Stimulated activated naive B cell treated with anti-CD40 and anti-IgM and Interleukin-4, amounts not matched to agents 10 μg/mL and 1 μg/mL and 100 μg/mL, for 72 hours (primary cell): ENCODE measurements around the gene GSTM4.

Experiments
- ATAC-seq, 2 donors: fragments of 150-1000 bp; cut with Tn5 transposase; replicated peaks; 2 replicates each; pipeline ENCODE4 v1.10.0; 2021; ENCODE audit warnings: moderate library complexity in 1 of 2
- DNase-seq: peaks from one replicate; pipeline ENCODE4 v3.0.0; 2021
- H3K27ac Mint-ChIP-seq: one replicate; pipeline ENCODE4 v1.8.0; 2022; ENCODE audit warnings: mild to moderate bottlenecking, mixed read lengths
- H3K27me3 Mint-ChIP-seq, 2 donors: one replicate each; pipeline ENCODE4 v1.8.0; 2022; ENCODE audit warnings: mixed read lengths in 2 of 2
- H3K36me3 Mint-ChIP-seq, 2 donors: one replicate each; pipeline ENCODE4 v1.8.0; 2022; ENCODE audit warnings: mixed read lengths in 2 of 2, mild to moderate bottlenecking in 1 of 2
- H3K4me1 Mint-ChIP-seq, 2 donors: one replicate each; pipeline ENCODE4 v1.8.0; 2022; ENCODE audit warnings: mixed read lengths in 2 of 2, mild to moderate bottlenecking in 1 of 2
- H3K4me3 Mint-ChIP-seq, 2 donors: one replicate each; pipeline ENCODE4 v1.8.0; 2022; ENCODE audit warnings: mild to moderate bottlenecking in 2 of 2, mixed read lengths in 2 of 2, moderate library complexity in 1 of 2
- H3K9me3 Mint-ChIP-seq, 2 donors: one replicate each; pipeline ENCODE4 v1.8.0; 2022; ENCODE audit warnings: mixed read lengths in 2 of 2, mild to moderate bottlenecking in 1 of 2

The GSTM4 gene

GRCh38 chr1:109639841-109640184, 16.1 kb upstream of the GSTM4 start:
- DNase-seq (no peak), ATAC-seq (peak in 1 of 2 donors; percentile 4)
- Mint-ChIP-seq H3K9me3 (no peaks in the 10 kb centered on the region), H3K27me3 (peaks cover 3 to 17% of the 10 kb centered on the region in 2 donors), H3K27ac (peak overlapping the region; percentile 37), H3K4me1 (peaks cover 22 to 35% of the 10 kb centered on the region in 2 donors), H3K36me3 (no peaks in the 10 kb centered on the region), H3K4me3 (peak overlapping the region in 1 of 2 donors; percentile 10)

- Mint-ChIP-seq H3K9me3 (no peaks in the 10 kb centered on the region), H3K4me3 (peak overlapping the region in 1 of 2 donors; percentile 10), H3K27ac (peak overlapping the region; percentile 37), H3K36me3 (no peaks in the 10 kb centered on the region), H3K4me1 (peaks cover 18 to 30% of the 10 kb centered on the region in 2 donors), H3K27me3 (peaks cover 3 to 17% of the 10 kb centered on the region in 2 donors)
- ATAC-seq = peak; percentile 73 to 79
- peak; percentile 73 for DNase-seq
Observed at GRCh38 chr1:109640285-109640865, 15.5 kb upstream of the GSTM4 start.

- Mint-ChIP-seq H3K9me3 (no peaks in the 10 kb centered on the region), H3K36me3 (no peaks in the 10 kb centered on the region), H3K27me3 (peaks cover 3 to 17% of the 10 kb centered on the region in 2 donors), H3K27ac (no peak overlapping the region), H3K4me3 (no peak overlapping the region), H3K4me1 (peaks cover 17 to 26% of the 10 kb centered on the region in 2 donors)
- no peak for DNase-seq
- no peak for ATAC-seq
Observed at GRCh38 chr1:109641078-109641740, 14.7 kb upstream of the GSTM4 start.

GRCh38 chr1:109641861-109642260, 14.0 kb upstream of the GSTM4 start:
- Mint-ChIP-seq H3K36me3 (no peaks in the 10 kb centered on the region), H3K4me1 (peaks cover 17 to 26% of the 10 kb centered on the region in 2 donors), H3K4me3 (no peak overlapping the region), H3K27ac (no peak overlapping the region), H3K9me3 (no peaks in the 10 kb centered on the region), H3K27me3 (peaks cover 3 to 17% of the 10 kb centered on the region in 2 donors)
- DNase-seq = no peak
- ATAC-seq = no peak

GRCh38 chr1:109642626-109643025, 13.3 kb upstream of the GSTM4 start:
- no peak overlapping the region for H3K4me3 Mint-ChIP-seq
- peaks cover 17 to 26% of the 10 kb centered on the region in 2 donors for H3K4me1 Mint-ChIP-seq
- DNase-seq (no peak), ATAC-seq (no peak)
- H3K27me3 Mint-ChIP-seq = peaks cover 3 to 17% of the 10 kb centered on the region in 2 donors
- no peaks in the 10 kb centered on the region for H3K9me3 Mint-ChIP-seq
- no peak overlapping the region for H3K27ac Mint-ChIP-seq
- no peaks in the 10 kb centered on the region for H3K36me3 Mint-ChIP-seq

- Mint-ChIP-seq H3K27ac (peak overlapping the region; percentile 65), H3K9me3 (no peaks in the 10 kb centered on the region), H3K4me1 (peaks cover 17 to 26% of the 10 kb centered on the region in 2 donors), H3K4me3 (peak overlapping the region; percentile 6 to 46), H3K36me3 (no peaks in the 10 kb centered on the region), H3K27me3 (peaks cover 3 to 12% of the 10 kb centered on the region in 2 donors)
- DNase-seq (peak; percentile 80), ATAC-seq (peak; percentile 92 to 94)
Observed at GRCh38 chr1:109643385-109644230, 12.3 kb upstream of the GSTM4 start.

GRCh38 chr1:109644670-109645069, 11.2 kb upstream of the GSTM4 start:
- Mint-ChIP-seq H3K27ac (no peak overlapping the region), H3K27me3 (peaks cover 3 to 5% of the 10 kb centered on the region in 2 donors), H3K4me3 (no peak overlapping the region), H3K36me3 (no peaks in the 10 kb centered on the region), H3K9me3 (no peaks in the 10 kb centered on the region), H3K4me1 (peaks cover 17 to 26% of the 10 kb centered on the region in 2 donors)
- ATAC-seq (no peak), DNase-seq (no peak)

- Mint-ChIP-seq H3K27me3 (peaks cover 6 to 23% of the 10 kb centered on the region in 2 donors), H3K27ac (no peak overlapping the region), H3K4me3 (no peak overlapping the region), H3K4me1 (peaks cover 0 to 1% of the 10 kb centered on the region in 2 donors), H3K9me3 (no peaks in the 10 kb centered on the region), H3K36me3 (no peaks in the 10 kb centered on the region)
- ATAC-seq = no peak
- DNase-seq = no peak
Observed at GRCh38 chr1:109649491-109649914, 6.4 kb upstream of the GSTM4 start.

GRCh38 chr1:109650609-109651008, 5.3 kb upstream of the GSTM4 start:
- Mint-ChIP-seq H3K36me3 (no peaks in the 10 kb centered on the region), H3K4me1 (peaks cover 4 to 8% of the 10 kb centered on the region in 2 donors), H3K9me3 (no peaks in the 10 kb centered on the region), H3K27me3 (peaks cover 6 to 23% of the 10 kb centered on the region in 2 donors), H3K27ac (no peak overlapping the region), H3K4me3 (no peak overlapping the region)
- ATAC-seq (no peak), DNase-seq (no peak)

GRCh38 chr1:109652402-109652801, 3.5 kb upstream of the GSTM4 start:
- Mint-ChIP-seq H3K9me3 (no peaks in the 10 kb centered on the region), H3K4me3 (no peak overlapping the region), H3K27ac (no peak overlapping the region), H3K4me1 (peaks cover 14 to 21% of the 10 kb centered on the region in 2 donors), H3K36me3 (no peaks in the 10 kb centered on the region), H3K27me3 (peaks cover 6 to 23% of the 10 kb centered on the region in 2 donors)
- ATAC-seq = no peak
- no peak for DNase-seq

- no peak for ATAC-seq
- H3K27ac Mint-ChIP-seq = no peak overlapping the region
- no peak overlapping the region for H3K4me3 Mint-ChIP-seq
- peaks cover 0 to 2% of the 10 kb centered on the region in 2 donors for H3K36me3 Mint-ChIP-seq
- peaks cover 6 to 23% of the 10 kb centered on the region in 2 donors for H3K27me3 Mint-ChIP-seq
- no peaks in the 10 kb centered on the region for H3K9me3 Mint-ChIP-seq
- peaks cover 15 to 21% of the 10 kb centered on the region in 2 donors for H3K4me1 Mint-ChIP-seq
- DNase-seq = no peak
Observed at GRCh38 chr1:109653306-109653705, 2.6 kb upstream of the GSTM4 start.

GRCh38 chr1:109654519-109654918, 1.4 kb upstream of the GSTM4 start:
- Mint-ChIP-seq H3K27ac (no peak overlapping the region), H3K4me1 (peaks cover 15 to 21% of the 10 kb centered on the region in 2 donors), H3K9me3 (no peaks in the 10 kb centered on the region), H3K4me3 (no peak overlapping the region), H3K27me3 (peaks cover 6 to 23% of the 10 kb centered on the region in 2 donors), H3K36me3 (peaks cover 0 to 8% of the 10 kb centered on the region in 2 donors)
- DNase-seq (no peak), ATAC-seq (no peak)

- H3K36me3 Mint-ChIP-seq = peaks cover 0 to 12% of the 10 kb centered on the region in 2 donors
- ATAC-seq (no peak), DNase-seq (no peak)
- no peaks in the 10 kb centered on the region for H3K9me3 Mint-ChIP-seq
- peaks cover 18 to 29% of the 10 kb centered on the region in 2 donors for H3K4me1 Mint-ChIP-seq
- no peak overlapping the region for H3K27ac Mint-ChIP-seq
- peak overlapping the region in 1 of 2 donors; percentile 15 for H3K4me3 Mint-ChIP-seq
- H3K27me3 Mint-ChIP-seq = peaks cover 0 to 7% of the 10 kb centered on the region in 2 donors
Observed at GRCh38 chr1:109657395-109657794, 1.5 kb downstream of the GSTM4 start.

GRCh38 chr1:109657970-109658369, 2.1 kb downstream of the GSTM4 start:
- H3K27me3 Mint-ChIP-seq = peaks cover 0 to 4% of the 10 kb centered on the region in 2 donors
- no peak overlapping the region for H3K4me3 Mint-ChIP-seq
- no peak overlapping the region for H3K27ac Mint-ChIP-seq
- no peaks in the 10 kb centered on the region for H3K9me3 Mint-ChIP-seq
- peaks cover 18 to 29% of the 10 kb centered on the region in 2 donors for H3K4me1 Mint-ChIP-seq
- ATAC-seq (no peak), DNase-seq (no peak)
- H3K36me3 Mint-ChIP-seq = peaks cover 0 to 12% of the 10 kb centered on the region in 2 donors
